ENCODE data around the gene ZNF141. TPM values are rescaled to one million over a fixed set of nuclear protein-coding genes. Genes with fewer than 3 reads are reported as not detected.

The ZNF141 gene
- total and polyA plus RNA-seq, 2 of the 8 experiments (the other 6 are each of a cell fraction or from before 2014, with no cell fraction given): 8.5 to 50.8 TPM

DNA sequence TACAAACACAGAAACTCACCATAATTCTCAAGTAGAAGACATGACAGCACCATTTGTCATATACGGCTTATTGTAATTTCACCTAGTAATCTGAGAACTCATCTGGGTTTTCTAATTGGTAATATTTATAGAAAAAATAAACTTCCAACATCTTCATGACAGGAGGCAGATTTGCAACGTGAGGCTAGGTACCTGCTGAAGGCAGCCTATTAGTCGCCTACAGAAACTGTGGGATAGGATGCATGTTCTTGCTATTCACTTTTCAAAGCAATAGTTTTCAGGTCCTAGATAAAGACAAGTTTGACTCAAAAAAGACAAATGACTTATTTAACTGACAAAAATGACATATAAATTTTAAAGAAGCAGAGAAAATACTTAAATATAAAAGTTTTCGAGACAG lies 35.2 kb upstream of the ZNF141 start:
- H3K14ac ChIP-seq (ENCODE audit: insufficient read length): no peak overlapping the region
- H3K36me3 ChIP-seq (ENCODE audit: control insufficient read depth in 2 of 4, insufficient read depth in 4 of 4, low read length in 3 of 4): peaks cover 0 to 10% (median 5%) of the 10 kb centered on the region in 4 experiments; a peak in 3 of 8 replicates
- H3K9me3 ChIP-seq (ENCODE audit: insufficient read depth in 2 of 2, low read depth in 1 of 2, low read length in 1 of 2): no peaks in the 10 kb centered on the region
- peaks cover 8% of the 10 kb centered on the region; the same call in 1 of the 2 replicates for H3K79me1 ChIP-seq (ENCODE audit: low read depth, low read length)
- H3K23me2 ChIP-seq (ENCODE audit: low read depth, low read length): peaks cover 10% of the 10 kb centered on the region; the same call in 1 of the 2 replicates
- WGBS, 2 experiments (ENCODE audit: extremely low coverage in 1 of 2, insufficient coverage in 1 of 2, insufficient read length in 1 of 2, insufficient replicate concordance in 2 of 2, low coverage in 1 of 2, low lambda C conversion rate in 2 of 2, missing lambda C conversion rate in 1 of 2): 94% methylated on average over 4 of the region's 4 CpGs; no CpG with 5 or more reads in 1 of the 2 experiments
- no peak overlapping the region; a peak in 1 of 7 replicates for H3K9ac ChIP-seq (replicated peaks in 1 of 4; ENCODE audit: extremely low read depth in 1 of 4, low read depth in 3 of 4, low read length in 3 of 4)
- H3K4me1 ChIP-seq (replicated peaks in 1 of 4; ENCODE audit: control insufficient read depth in 3 of 4, insufficient read depth in 4 of 4, low read length in 3 of 4): peaks cover 0 to 8% (median 3%) of the 10 kb centered on the region in 4 experiments; a peak in 4 of 7 replicates
- no peak overlapping the region for H2BK5ac ChIP-seq (ENCODE audit: low read depth, low read length)
- ChIA-PET POLR2A (ENCODE audit: partially characterized antibody) (no interaction called here), CTCF (ENCODE audit: partially characterized antibody) (no interaction called here)
- no peak overlapping the region for H3K27ac ChIP-seq (ENCODE audit: low read depth, low read length)
- no peak overlapping the region for H4K5ac ChIP-seq (ENCODE audit: insufficient read length, low read depth, low read length)
- no peak overlapping the region for H4K91ac ChIP-seq (replicated peaks; ENCODE audit: insufficient read length, low read length)
- no peak overlapping the region for H2AFZ ChIP-seq (ENCODE audit: low read length)
- no peak overlapping the region for H2BK120ac ChIP-seq (replicated peaks; ENCODE audit: low read depth, low read length)
- H2BK20ac ChIP-seq (ENCODE audit: low read length): no peak overlapping the region
- no peak for FAIRE-seq
- H3K23ac ChIP-seq (ENCODE audit: insufficient read length): no peak overlapping the region
- H3K79me2 ChIP-seq (ENCODE audit: control insufficient read depth in 1 of 2, insufficient read depth in 2 of 2, low read length in 2 of 2): peaks cover 33 to 73% of the 10 kb centered on the region in 2 experiments
- H3K4me2 ChIP-seq (ENCODE audit: insufficient read depth in 1 of 2, low read depth in 2 of 2, low read length in 2 of 2): no peak overlapping the region
- H3K4me3 ChIP-seq (ENCODE audit: extremely low read depth in 1 of 4, insufficient read depth in 2 of 4, low read depth in 3 of 4, low read length in 4 of 4): no peak overlapping the region
- no peak overlapping the region for H2AK5ac ChIP-seq (ENCODE audit: low read depth, low read length)
- H3K27me3 ChIP-seq (replicated peaks in 1 of 4; ENCODE audit: control insufficient read depth in 3 of 4, extremely low read depth in 1 of 4, insufficient read depth in 3 of 4, low read length in 3 of 4): no peaks in the 10 kb centered on the region
- H4K20me1 ChIP-seq (replicated peaks in 1 of 2; ENCODE audit: control insufficient read depth in 1 of 2, insufficient read depth in 2 of 2, low read length in 2 of 2): peaks cover 11 to 15% of the 10 kb centered on the region in 2 experiments
- no peak overlapping the region for H3K18ac ChIP-seq (ENCODE audit: extremely low read depth, low read length)
- no peak overlapping the region for H2BK12ac ChIP-seq (ENCODE audit: low read depth, low read length)
- H2BK15ac ChIP-seq (ENCODE audit: low read length): no peak overlapping the region
- H3K4ac ChIP-seq (replicated peaks; ENCODE audit: insufficient read length, low read depth, low read length): no peak overlapping the region
- no peak overlapping the region for H4K8ac ChIP-seq (ENCODE audit: extremely low read depth, insufficient read depth, low read length)
- no peak overlapping the region for H3K56ac ChIP-seq (replicated peaks; ENCODE audit: insufficient read length, low read depth, low read length)
- no peak for DNase-seq (ENCODE audit: low read depth in 1 of 2, low spot score in 2 of 2)

Data from H1 (cell line).